Psoas muscle (tissue), 8 donors: ENCODE results near the gene TRIM61. TPM values are rescaled to one million over a fixed set of nuclear protein-coding genes. Genes with fewer than 3 reads are reported as not detected.
"Not testable (repeated sequence)": the region's sequence is repeated elsewhere in the genome, so short reads cannot be mapped to it uniquely, and the experiment has no call there.

ENCODE experiments used
- ATAC-seq, 4 donors: fragments of 200-7000 bp; cut with Tn5 transposase; one replicate each; pipeline ENCODE4 v1.9.1; 2020; ENCODE audit warnings: moderate library complexity in 3 of 4, mild to moderate bottlenecking in 2 of 4
- DNase-seq, 2 donors: peaks; one replicate each; pipeline ENCODE4 v3.0.0-alpha.2; 2020
- H3K27ac ChIP-seq: fragments of 200-600 bp; one replicate; pipeline ENCODE4 v1.8.0; 2022
- H3K27me3 ChIP-seq, 3 donors: fragments of 200-600 bp in 1 of 3; one replicate each; pipeline versions ENCODE4 v1.6.1 to v1.8.0; 2013 to 2022; ENCODE audit warnings: low read length in 2 of 3, mild to moderate bottlenecking in 2 of 3, moderate library complexity in 1 of 3; ENCODE audit not compliant: insufficient read depth in 3 of 3
- H3K36me3 ChIP-seq, 2 donors: fragments of 200-600 bp in 1 of 2; one replicate each; pipeline versions ENCODE4 v1.6.1 to v1.8.0; 2013 to 2022; ENCODE audit warnings: low read depth in 1 of 2, mild to moderate bottlenecking in 1 of 2, moderate library complexity in 1 of 2; ENCODE audit not compliant: insufficient read depth in 1 of 2
- H3K4me1 ChIP-seq: fragments of 200-600 bp; one replicate; pipeline ENCODE4 v1.8.0; 2022
- H3K4me3 ChIP-seq: fragments of 200-600 bp; one replicate; pipeline ENCODE4 v1.8.0; 2022; ENCODE audit warnings: mild to moderate bottlenecking
- H3K9me3 ChIP-seq: fragments of 200-600 bp; one replicate; pipeline ENCODE4 v1.8.0; 2022
- WGBS, 3 donors: extraction: QIAGEN DNeasy Blood & Tissue Kit; methylation state at CpG; one replicate each; pipeline versions ENCODE4 v1.1.6 to v1.1.7; 2013; 5-methylcytosine and 5-hydroxymethylcytosine counted together
- intact Hi-C, 2 donors: fragments of 100-400 bp; cut with DNase I; formaldehyde crosslinking; loops; one replicate each; pipeline versions ENCODE4 v1.11.0 to v1.14.2; 2022
- polyA plus RNA-seq, 3 donors: library from polyadenylated mRNA; stranded (reverse); fragments of 200-250 nt; gene quantifications; one replicate each; pipeline ENCODE4 v1.2.3, GENCODE V29; 2013
- total RNA-seq, 4 donors: library from RNA; stranded (reverse); fragmentation: NEBNext Ultra II Directional in 2 of 4; extraction: Animal tissue kit (Norgen Biotek cat#: 25700) in 2 of 4; gene quantifications; one replicate each; pipeline versions ENCODE4 v1.2.1 to v1.2.4, GENCODE V29; 2021 to 2023
- TF ChIP-seq, protein P1 (sequence below): fragments of 200-600 bp; IDR thresholded peaks from one replicate; pipeline ENCODE4 v1.8.0; 2022; ENCODE audit warnings: antibody characterized with exemption
- donor health status: healthy with polysubstance abuse.
- donor health status: DM: no; HTN: no; CAD: no; lungs with moderate emphysema.
- donor health status: Bipolar disorder and iron deficiency.
- donor health status: healthy.
- donor health status: DM: yes; HTN: yes; CAD: no.
- donor health status: DM: no; HTN: no; CAD: no.
- donor health status: DM: no; HTN: no; CAD: no.
- donor health status: DM: yes; HTN: yes; CAD: no.

Gene TRIM61
- total and polyA plus RNA-seq, 7 donors, result 0.08 to 0.58 (median 0.26) TPM; not detected in 4

DNA sequence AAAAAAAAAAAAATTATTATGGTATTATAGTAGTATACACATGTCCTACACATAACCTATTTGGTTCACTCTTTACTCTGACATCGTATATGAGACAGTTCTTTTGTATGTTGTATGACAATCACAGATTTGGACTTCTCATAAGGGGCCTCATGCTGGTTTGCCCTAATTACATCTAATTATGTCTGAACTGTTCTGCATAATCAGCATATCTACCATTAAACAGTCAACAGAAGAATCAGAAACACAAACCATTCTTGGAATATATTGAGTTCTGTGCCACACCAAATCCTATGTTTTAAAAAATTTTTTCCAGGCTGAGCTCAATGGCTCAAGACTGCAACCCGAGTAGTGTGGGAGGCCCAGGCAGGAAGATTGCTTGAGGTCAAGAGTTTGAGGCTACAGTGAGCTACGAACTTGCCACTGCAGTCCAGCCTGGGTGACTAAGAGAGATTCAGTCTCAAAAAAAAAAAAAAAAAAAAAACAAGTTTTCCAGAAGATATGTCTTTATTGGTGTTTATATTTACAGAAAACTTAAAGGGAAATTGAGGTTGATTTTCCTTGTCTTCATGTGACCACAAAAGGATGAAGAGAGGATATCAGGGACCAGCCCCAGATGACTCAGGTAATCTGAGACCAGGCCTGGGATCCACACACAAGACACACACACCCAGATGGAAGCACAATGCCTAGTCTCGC is 22.2 kb downstream of the TRIM61 start:
- Histone ChIP-seq H3K27ac (no peak overlapping the region), H3K9me3 (no peaks in the 10 kb centered on the region), H3K4me1 (no peaks in the 10 kb centered on the region), H3K27me3 (no peaks in the 10 kb centered on the region), H3K36me3 (no peaks in the 10 kb centered on the region), H3K4me3 (no peak overlapping the region)
- TF ChIP-seq, protein P1, sequence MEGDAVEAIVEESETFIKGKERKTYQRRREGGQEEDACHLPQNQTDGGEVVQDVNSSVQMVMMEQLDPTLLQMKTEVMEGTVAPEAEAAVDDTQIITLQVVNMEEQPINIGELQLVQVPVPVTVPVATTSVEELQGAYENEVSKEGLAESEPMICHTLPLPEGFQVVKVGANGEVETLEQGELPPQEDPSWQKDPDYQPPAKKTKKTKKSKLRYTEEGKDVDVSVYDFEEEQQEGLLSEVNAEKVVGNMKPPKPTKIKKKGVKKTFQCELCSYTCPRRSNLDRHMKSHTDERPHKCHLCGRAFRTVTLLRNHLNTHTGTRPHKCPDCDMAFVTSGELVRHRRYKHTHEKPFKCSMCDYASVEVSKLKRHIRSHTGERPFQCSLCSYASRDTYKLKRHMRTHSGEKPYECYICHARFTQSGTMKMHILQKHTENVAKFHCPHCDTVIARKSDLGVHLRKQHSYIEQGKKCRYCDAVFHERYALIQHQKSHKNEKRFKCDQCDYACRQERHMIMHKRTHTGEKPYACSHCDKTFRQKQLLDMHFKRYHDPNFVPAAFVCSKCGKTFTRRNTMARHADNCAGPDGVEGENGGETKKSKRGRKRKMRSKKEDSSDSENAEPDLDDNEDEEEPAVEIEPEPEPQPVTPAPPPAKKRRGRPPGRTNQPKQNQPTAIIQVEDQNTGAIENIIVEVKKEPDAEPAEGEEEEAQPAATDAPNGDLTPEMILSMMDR, result no peak
- intact Hi-C loops, result no loop called here
- WGBS, 3 donors, result 90 to 93% (median 93%) methylated on average over 4 of the region's 4 CpGs
- no peak for DNase-seq
- no peak for ATAC-seq

DNA sequence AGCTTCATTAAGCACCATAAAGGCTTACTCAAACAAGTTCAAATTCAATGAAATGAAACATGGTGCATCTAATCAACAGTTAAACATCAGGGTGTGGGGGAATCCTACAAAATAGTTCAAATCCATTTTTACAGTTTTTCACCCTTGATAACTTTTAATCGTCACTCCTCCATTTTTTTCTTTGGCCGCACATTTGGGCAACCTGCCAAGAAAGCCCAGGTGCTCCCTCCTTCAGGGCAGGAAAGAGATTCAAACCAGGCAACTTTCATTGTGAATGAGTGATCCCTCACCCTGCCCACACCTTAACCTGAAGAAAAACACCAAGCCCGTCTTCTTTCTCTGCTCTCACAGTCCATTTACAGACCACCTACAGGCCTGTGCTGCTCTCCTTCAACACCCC is 24.9 kb downstream of the TRIM61 start:
- H3K4me1 ChIP-seq, result no peaks in the 10 kb centered on the region
- no peaks in the 10 kb centered on the region for H3K36me3 ChIP-seq
- intact Hi-C loops, result no loop called here
- peaks cover 0 to 4% (median 3%) of the 10 kb centered on the region in 3 donors for H3K27me3 ChIP-seq
- TF ChIP-seq, protein P1, result no peak
- H3K9me3 ChIP-seq, result no peaks in the 10 kb centered on the region
- no peak overlapping the region for H3K4me3 ChIP-seq
- no peak for ATAC-seq
- DNase-seq, result no peak
- H3K27ac ChIP-seq, result no peak overlapping the region
- 60 to 71% (median 60%) methylated on average over 3 of the region's 3 CpGs for WGBS, 3 donors

DNA sequence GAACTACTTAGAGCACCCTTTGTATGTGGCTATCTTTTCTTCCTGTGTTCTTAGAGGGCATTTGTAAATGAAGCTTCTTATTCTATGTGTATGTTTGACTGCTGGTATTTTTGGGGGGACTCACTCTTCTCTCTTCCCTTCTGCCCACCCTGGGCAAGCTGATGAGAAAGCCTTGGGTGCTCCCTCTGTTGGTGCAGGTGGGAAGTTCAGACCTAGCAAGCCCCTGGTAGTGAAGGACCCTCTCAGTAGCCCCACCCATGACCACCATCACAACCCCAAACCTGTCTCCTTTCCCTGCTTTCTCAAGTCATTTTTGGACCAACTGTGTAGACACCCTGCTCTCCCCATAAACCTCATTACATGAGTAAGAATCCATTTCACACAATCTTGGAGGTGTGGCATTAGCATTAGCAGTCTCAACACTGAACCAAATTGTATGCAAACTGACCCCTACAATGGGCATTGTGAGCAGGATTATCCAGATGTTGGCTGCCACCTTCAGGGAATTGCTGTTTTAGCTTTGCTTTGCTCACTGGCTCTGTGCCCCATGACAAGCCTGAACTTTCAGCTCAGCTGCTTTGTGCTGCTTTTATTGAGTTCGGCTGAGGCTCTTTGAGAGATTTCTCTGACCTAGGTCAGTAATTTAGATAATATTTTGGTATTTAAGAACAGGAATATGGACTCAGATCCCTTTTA is 27.9 kb downstream of the TRIM61 start:
- no peaks in the 10 kb centered on the region for H3K4me1 ChIP-seq
- intact Hi-C loops, result no loop called here
- 3 to 30% (median 11%) methylated on average over 1 of the region's 1 CpG for WGBS, 3 donors
- H3K4me3 ChIP-seq, result no peak overlapping the region
- no peaks in the 10 kb centered on the region for H3K9me3 ChIP-seq
- H3K27ac ChIP-seq, result no peak overlapping the region
- H3K36me3 ChIP-seq, result no peaks in the 10 kb centered on the region
- DNase-seq, result no peak
- ATAC-seq, result no peak
- TF ChIP-seq, protein P1, result no peak
- peaks cover 0 to 5% (median 3%) of the 10 kb centered on the region in 3 donors for H3K27me3 ChIP-seq

DNA sequence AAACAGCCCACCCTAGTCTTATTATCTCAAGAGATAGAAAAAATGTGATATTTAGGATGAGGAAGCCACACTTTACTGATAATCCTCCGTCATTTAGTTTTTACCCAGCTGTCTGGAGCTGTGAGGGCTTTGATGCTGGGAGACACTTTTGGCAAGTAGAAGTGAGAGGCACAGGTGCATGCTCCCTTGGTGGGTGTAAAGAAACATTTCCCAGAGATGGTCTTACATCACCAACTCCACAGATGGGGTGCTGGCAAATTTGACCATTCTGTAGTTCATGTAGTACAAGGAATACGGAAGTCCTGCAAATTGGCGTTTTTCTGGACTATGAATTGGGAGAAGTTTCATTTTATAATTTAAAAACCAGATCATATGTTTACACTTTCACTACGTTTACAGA is 28.5 kb downstream of the TRIM61 start:
- 31 to 55% (median 46%) methylated on average over 4 of the region's 4 CpGs for WGBS, 3 donors
- Histone ChIP-seq H3K4me3 (no peak overlapping the region), H3K9me3 (no peaks in the 10 kb centered on the region), H3K27me3 (peaks cover 0 to 5% (median 3%) of the 10 kb centered on the region in 3 donors), H3K27ac (no peak overlapping the region), H3K4me1 (no peaks in the 10 kb centered on the region), H3K36me3 (no peaks in the 10 kb centered on the region)
- DNase-seq, result no peak
- TF ChIP-seq, protein P1, result no peak
- no peak for ATAC-seq
- intact Hi-C loops, result no loop called here

DNA sequence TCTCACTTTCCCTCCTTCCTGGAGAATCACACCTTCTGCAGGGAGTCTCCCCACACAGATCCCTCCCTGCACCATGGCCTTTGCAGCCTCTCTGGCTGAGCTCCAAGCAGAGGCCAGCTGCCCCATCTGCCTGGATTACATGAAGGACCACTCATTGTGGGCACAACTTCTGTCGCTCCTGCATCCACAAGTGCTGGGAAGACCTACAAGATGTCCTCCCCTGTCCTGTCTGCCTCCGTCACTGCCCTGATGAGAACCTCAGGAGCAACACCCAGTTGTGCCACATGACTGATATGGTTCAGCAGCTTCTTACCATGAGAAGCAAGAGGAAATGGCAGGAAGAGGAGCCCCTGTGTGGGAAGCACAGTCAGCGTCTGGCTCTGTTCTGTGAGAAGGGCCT is 29.5 kb downstream of the TRIM61 start:
- H3K9me3 ChIP-seq, ATAC-seq, H3K27me3 ChIP-seq, H3K4me3 ChIP-seq, DNase-seq, H3K27ac ChIP-seq, H3K36me3 ChIP-seq, intact Hi-C loops, H3K4me1 ChIP-seq: not testable (repeated sequence)
- WGBS, 3 donors, result 67 to 81% (median 72%) methylated on average over 3 of the region's 3 CpGs
